Measurements from ENCODE around the gene PIK3C2G. TPM values are rescaled to one million over a fixed set of nuclear protein-coding genes. Genes with fewer than 3 reads are reported as not detected.

PIK3C2G gene
- total RNA-seq, 1 donor from 2014 or later: not detected

GRCh38 chr12:18570543-18570942, 309.2 kb downstream of the PIK3C2G start:
- no peaks in the 10 kb centered on the region for H3K4me1 Mint-ChIP-seq (ENCODE audit: low read depth)

GRCh38 chr12:18576104-18576626, 314.8 kb downstream of the PIK3C2G start:
- Mint-ChIP-seq H3K4me3 (ENCODE audit: unreplicated experiment) (no peak overlapping the region), H3K27ac (ENCODE audit: unreplicated experiment) (no peak overlapping the region), H3K36me3 (ENCODE audit: low read depth) (no peaks in the 10 kb centered on the region), H3K27me3 (ENCODE audit: low read depth) (no peaks in the 10 kb centered on the region), H3K9me3 (ENCODE audit: low read depth) (peaks cover 4% of the 10 kb centered on the region), H3K4me1 (ENCODE audit: low read depth) (peaks cover 3% of the 10 kb centered on the region)
- DNase-seq (ENCODE audit: low spot score): no peak
- no peak for TF ChIP-seq CTCF (IDR thresholded peaks at IDR 0.05)

More at GRCh38 chr12:18570543-18570942, 309.2 kb downstream of the PIK3C2G start:
- Mint-ChIP-seq H3K27me3 (ENCODE audit: low read depth) (no peaks in the 10 kb centered on the region), H3K9me3 (ENCODE audit: low read depth) (peaks cover 4% of the 10 kb centered on the region), H3K36me3 (ENCODE audit: low read depth) (no peaks in the 10 kb centered on the region), H3K4me3 (ENCODE audit: unreplicated experiment) (no peak overlapping the region), H3K27ac (ENCODE audit: unreplicated experiment) (no peak overlapping the region)
- TF ChIP-seq CTCF (IDR thresholded peaks at IDR 0.05): no peak
- no peak for DNase-seq (ENCODE audit: low spot score)

- no peaks in the 10 kb centered on the region for H3K27me3 Mint-ChIP-seq (ENCODE audit: low read depth)
- peaks cover 3% of the 10 kb centered on the region for H3K4me1 Mint-ChIP-seq (ENCODE audit: low read depth)
- H3K4me3 Mint-ChIP-seq (ENCODE audit: unreplicated experiment): no peak overlapping the region
Measured at GRCh38 chr12:18576648-18577047, 315.3 kb downstream of the PIK3C2G start.

GRCh38 chr12:18578191-18578590, 316.9 kb downstream of the PIK3C2G start:
- no peak for DNase-seq (ENCODE audit: low spot score)
- H3K9me3 Mint-ChIP-seq (ENCODE audit: low read depth): no peaks in the 10 kb centered on the region
- no peaks in the 10 kb centered on the region for H3K27me3 Mint-ChIP-seq (ENCODE audit: low read depth)
- peaks cover 3% of the 10 kb centered on the region for H3K4me1 Mint-ChIP-seq (ENCODE audit: low read depth)
- H3K36me3 Mint-ChIP-seq (ENCODE audit: low read depth): no peaks in the 10 kb centered on the region
- no peak overlapping the region for H3K27ac Mint-ChIP-seq (ENCODE audit: unreplicated experiment)
- no peak for TF ChIP-seq CTCF (IDR thresholded peaks at IDR 0.05)
- H3K4me3 Mint-ChIP-seq (ENCODE audit: unreplicated experiment): no peak overlapping the region

More at GRCh38 chr12:18576648-18577047, 315.3 kb downstream of the PIK3C2G start:
- H3K27ac Mint-ChIP-seq (ENCODE audit: unreplicated experiment): no peak overlapping the region
- H3K9me3 Mint-ChIP-seq (ENCODE audit: low read depth): peaks cover 4% of the 10 kb centered on the region
- no peaks in the 10 kb centered on the region for H3K36me3 Mint-ChIP-seq (ENCODE audit: low read depth)
- TF ChIP-seq CTCF (IDR thresholded peaks at IDR 0.05): no peak
- DNase-seq (ENCODE audit: low spot score): no peak

- no peaks in the 10 kb centered on the region for H3K27me3 Mint-ChIP-seq (ENCODE audit: low read depth)
- H3K36me3 Mint-ChIP-seq (ENCODE audit: low read depth): peaks cover 2% of the 10 kb centered on the region
- no peak for TF ChIP-seq CTCF (IDR thresholded peaks at IDR 0.05)
- H3K9me3 Mint-ChIP-seq (ENCODE audit: low read depth): peaks cover 16% of the 10 kb centered on the region
- H3K4me1 Mint-ChIP-seq (ENCODE audit: low read depth): peaks cover 3% of the 10 kb centered on the region
- H3K4me3 Mint-ChIP-seq (ENCODE audit: unreplicated experiment): no peak overlapping the region
- no peak overlapping the region for H3K27ac Mint-ChIP-seq (ENCODE audit: unreplicated experiment)
- DNase-seq (ENCODE audit: low spot score): no peak
Measured at GRCh38 chr12:18580291-18580690, 319.0 kb downstream of the PIK3C2G start.
